ENCODE results near the gene INPP4A.
"Not testable (repeated sequence)": the region's sequence is repeated elsewhere in the genome, so short reads cannot be mapped to it uniquely, and the experiment has no call there.

GRCh38 chr2:98594665-98595064 lies 150.0 kb downstream of the INPP4A start:
- TF ChIP-seq, protein P1, sequence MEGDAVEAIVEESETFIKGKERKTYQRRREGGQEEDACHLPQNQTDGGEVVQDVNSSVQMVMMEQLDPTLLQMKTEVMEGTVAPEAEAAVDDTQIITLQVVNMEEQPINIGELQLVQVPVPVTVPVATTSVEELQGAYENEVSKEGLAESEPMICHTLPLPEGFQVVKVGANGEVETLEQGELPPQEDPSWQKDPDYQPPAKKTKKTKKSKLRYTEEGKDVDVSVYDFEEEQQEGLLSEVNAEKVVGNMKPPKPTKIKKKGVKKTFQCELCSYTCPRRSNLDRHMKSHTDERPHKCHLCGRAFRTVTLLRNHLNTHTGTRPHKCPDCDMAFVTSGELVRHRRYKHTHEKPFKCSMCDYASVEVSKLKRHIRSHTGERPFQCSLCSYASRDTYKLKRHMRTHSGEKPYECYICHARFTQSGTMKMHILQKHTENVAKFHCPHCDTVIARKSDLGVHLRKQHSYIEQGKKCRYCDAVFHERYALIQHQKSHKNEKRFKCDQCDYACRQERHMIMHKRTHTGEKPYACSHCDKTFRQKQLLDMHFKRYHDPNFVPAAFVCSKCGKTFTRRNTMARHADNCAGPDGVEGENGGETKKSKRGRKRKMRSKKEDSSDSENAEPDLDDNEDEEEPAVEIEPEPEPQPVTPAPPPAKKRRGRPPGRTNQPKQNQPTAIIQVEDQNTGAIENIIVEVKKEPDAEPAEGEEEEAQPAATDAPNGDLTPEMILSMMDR (IDR thresholded peaks at IDR 0.05): not testable (repeated sequence)
- not testable (repeated sequence) for TF ChIP-seq POLR2A (IDR thresholded peaks at IDR 0.05)
